GM08714 (cell line): ENCODE results near the gene LMOD1.
"Not testable (repeated sequence)": the region's sequence is repeated elsewhere in the genome, so short reads cannot be mapped to it uniquely, and the experiment has no call there.

Experiments
- H3K4me3 ChIP-seq: fragments of 200-500 bp; sonication (Bioruptor generic); 2 replicates; pipeline ENCODE4 v1.5.1; 2014; ENCODE audit warnings: mild to moderate bottlenecking, low read length, inconsistent platforms
- ZNF274 ChIP-seq: IDR thresholded peaks from 2 replicates; pipeline ENCODE4 v1.6.1; 2012; ENCODE audit warnings: mild to moderate bottlenecking, low read depth, low read length

LMOD1 gene

GRCh38 chr1:201911826-201912571 lies 34.3 kb downstream of the LMOD1 start:
- no peak for TF ChIP-seq ZNF274
- no peak overlapping the region for H3K4me3 ChIP-seq

- no peak overlapping the region for H3K4me3 ChIP-seq
- no peak for TF ChIP-seq ZNF274
Measured at GRCh38 chr1:201907621-201908020, 38.7 kb downstream of the LMOD1 start.

- H3K4me3 ChIP-seq, result no peak overlapping the region
- no peak for TF ChIP-seq ZNF274
Measured at GRCh38 chr1:201906336-201906735, 40.0 kb downstream of the LMOD1 start.

- no peak overlapping the region for H3K4me3 ChIP-seq
- no peak for TF ChIP-seq ZNF274
Measured at GRCh38 chr1:201905234-201905890, 41.0 kb downstream of the LMOD1 start.

GRCh38 chr1:201904579-201904978 lies 41.8 kb downstream of the LMOD1 start:
- H3K4me3 ChIP-seq, result no peak overlapping the region

GRCh38 chr1:201903135-201903534 lies 43.2 kb downstream of the LMOD1 start:
- TF ChIP-seq ZNF274, result no peak
- no peak overlapping the region for H3K4me3 ChIP-seq

More at GRCh38 chr1:201904579-201904978, 41.8 kb downstream of the LMOD1 start:
- TF ChIP-seq ZNF274, result no peak

- TF ChIP-seq ZNF274, result no peak
- no peak overlapping the region for H3K4me3 ChIP-seq
Measured at GRCh38 chr1:201902198-201902597, 44.1 kb downstream of the LMOD1 start.

- not testable (repeated sequence) for H3K4me3 ChIP-seq
Measured at GRCh38 chr1:201901036-201901435, 45.3 kb downstream of the LMOD1 start.

- TF ChIP-seq ZNF274, result no peak
- H3K4me3 ChIP-seq, result no peak overlapping the region
Measured at GRCh38 chr1:201900476-201900875, 45.9 kb downstream of the LMOD1 start.

- no peak for TF ChIP-seq ZNF274
- no peak overlapping the region for H3K4me3 ChIP-seq
Measured at GRCh38 chr1:201899683-201900429, 46.5 kb downstream of the LMOD1 start.

GRCh38 chr1:201898992-201899391 lies 47.4 kb downstream of the LMOD1 start:
- TF ChIP-seq ZNF274, result no peak
- H3K4me3 ChIP-seq, result no peak overlapping the region

- TF ChIP-seq ZNF274, result no peak
- H3K4me3 ChIP-seq, result no peak overlapping the region
Measured at GRCh38 chr1:201898240-201898894, 48.0 kb downstream of the LMOD1 start.

- no peak for TF ChIP-seq ZNF274
- H3K4me3 ChIP-seq, result no peak overlapping the region
Measured at GRCh38 chr1:201896951-201897391, 49.4 kb downstream of the LMOD1 start.
